ENCODE measurements around the gene MAN2A2. TPM values are rescaled to one million over a fixed set of nuclear protein-coding genes. Genes with fewer than 3 reads are reported as not detected.

The MAN2A2 gene
- total and polyA plus RNA-seq, 9 of the 15 experiments (the other 6 are each of a cell fraction or from before 2014, with no cell fraction given) = 7.3 to 151 (median 43.4) TPM

GRCh38 chr15:90905306-90906180 is 2.4 kb downstream of the MAN2A2 start:
- in situ Hi-C loops (cut with MboI) (no loop called here), intact Hi-C loops (cut with micrococcal nuclease) (no loop called here)
- Histone ChIP-seq H4K20me1 (replicated peaks; ENCODE audit: control insufficient read depth, insufficient read depth, low read length) (no peaks in the 10 kb centered on the region), H3K4me2 (ENCODE audit: insufficient read depth, low read length) (peak overlapping the region; percentile 15; the same call in 1 of the 2 replicates), H3K9me1 (ENCODE audit: control insufficient read depth, insufficient read depth, low read length) (peaks cover 4% of the 10 kb centered on the region), H3K9ac (ENCODE audit: insufficient read depth in 1 of 2, low read depth in 2 of 2, low read length in 2 of 2) (peak overlapping the region in 1 of 2 experiments; percentile 86; a peak in 2 of 4 replicates), H3K4me1 (replicated peaks in 1 of 2; ENCODE audit: control insufficient read depth in 2 of 2, insufficient read depth in 2 of 2, low read length in 2 of 2) (peaks cover 18 to 58% of the 10 kb centered on the region in 2 experiments; a peak in 4 of 5 replicates), H2AFZ (ENCODE audit: low read depth, low read length) (no peak overlapping the region), H3K4me3 (no peak overlapping the region), H3K36me3 (ENCODE audit: control insufficient read depth, insufficient read depth, low read length) (peaks cover 60% of the 10 kb centered on the region), H3K27me3 (ENCODE audit: control insufficient read depth in 2 of 2, insufficient read depth in 2 of 2, low read length in 2 of 2) (no peaks in the 10 kb centered on the region), H3K27ac (ENCODE audit: extremely low read depth, low read depth, low read length) (no peak overlapping the region; the same call in 2 of the 3 replicates), H3K9me3 (replicated peaks; ENCODE audit: control insufficient read depth, insufficient read depth, low read depth, low read length) (no peaks in the 10 kb centered on the region), H3K79me2 (ENCODE audit: control insufficient read depth, insufficient read depth, low read length) (peaks cover 52% of the 10 kb centered on the region)
- CTCF ChIA-PET (ENCODE audit: low intra/inter-chr PET ratio) = no interaction called here
- 95% methylated on average over 21 of the region's 28 CpGs for WGBS (ENCODE audit: insufficient coverage, low coverage, missing lambda C conversion rate)
- POLR2A ChIA-PET = interaction anchor here (0.6 to 7.0 kb wide), 7 partner anchors 10 to 672 kb away, joined by 3 to 70 read pairs (median 5); partner anchors contain the start of genes GDPGP1, HDDC3 and UNC45A
- no TSS peak for BruUV-seq (replicated peaks)
- DNase-seq (ENCODE audit: extremely low read depth in 1 of 4, low spot score in 3 of 4) = no peak
- no peak for ATAC-seq
- FAIRE-seq = no peak
- TF ChIP-seq ZNF75A (CRISPR knock-in tag; IDR thresholded peaks at IDR 0.05) = no peak
- TF ChIP-seq CREB3 (tag; conservative IDR thresholded peaks at IDR 0.05; ENCODE audit: low read depth) = no peak
- 0 out of 2 replicates have a peak, but pooled peaks have one; percentile 41 for TF ChIP-seq POLR2G (IDR thresholded peaks at IDR 0.05; ENCODE audit: low read depth, low read length)
- no peak for TF ChIP-seq SLC30A9 (CRISPR knock-in tag; IDR thresholded peaks at IDR 0.05)
- no peak for TF ChIP-seq SIN3A (IDR thresholded peaks at IDR 0.05; ENCODE audit: borderline replicate concordance in 2 of 2, control insufficient read depth in 1 of 2, low read depth in 2 of 2, low read length in 2 of 2)
- no peak for TF ChIP-seq MTF1 (CRISPR knock-in tag; IDR thresholded peaks at IDR 0.05; ENCODE audit: borderline replicate concordance)
- no peak for TF ChIP-seq EP400 (IDR thresholded peaks at IDR 0.05)
- TF ChIP-seq ZNF124 (CRISPR knock-in tag; IDR thresholded peaks at IDR 0.05) = no peak
- no peak for TF ChIP-seq MTA3 (IDR thresholded peaks at IDR 0.05; ENCODE audit: borderline replicate concordance)
- TF ChIP-seq ZFP91 (CRISPR knock-in tag; IDR thresholded peaks at IDR 0.05) = no peak
- TF ChIP-seq RBFOX2 (IDR thresholded peaks at IDR 0.05; ENCODE audit: low read depth, low read length) = peak; percentile 49
- no peak for TF ChIP-seq CTCFL (IDR thresholded peaks at IDR 0.05; ENCODE audit: borderline replicate concordance, insufficient read depth, low read depth, low read length, poor library complexity, severe bottlenecking)
- no peak for TF ChIP-seq ELF1 (tag; IDR thresholded peaks at IDR 0.05)
- TF ChIP-seq ZNF408 (CRISPR knock-in tag; IDR thresholded peaks at IDR 0.05; ENCODE audit: low read depth) = no peak
- no peak for TF ChIP-seq FOXJ2 (tag; IDR thresholded peaks at IDR 0.05)
- TF ChIP-seq DACH1 (IDR thresholded peaks at IDR 0.05; ENCODE audit: partially characterized antibody) = no peak
